Caki2 (cell line): ENCODE results near the gene MBIP. TPM values are rescaled to one million over a fixed set of nuclear protein-coding genes. Genes with fewer than 3 reads are reported as not detected.

Experiments used
- DNase-seq: peaks from one replicate; pipeline ENCODE4 v3.0.0-alpha.2; 2015; ENCODE audit warnings: low read depth
- in situ Hi-C: cut with HindIII; loops from 2 replicates; pipeline ENCODE4 v1.10.0; 2016; ENCODE audit warnings: low sequenced_read_pairs, low pct_unique_long_range_greater_than_20kb, mixed read lengths
- total RNA-seq: library from RNA; depleted of rRNA; stranded (reverse); fragments of >200 nt; shearing (Covaris generic); gene quantifications from 2 replicates; pipeline ENCODE4 v1.2.3, GENCODE V29; 2014; ENCODE audit warnings: low replicate concordance

The MBIP gene
- total RNA-seq, 1 experiment from 2014 or later: 4.4 TPM

- in situ Hi-C loops: no loop called here
- no peak for DNase-seq
These were observed 4.3 kb downstream of the MBIP start for GRCh38 chr14:36316131-36316530.

- DNase-seq: no peak
- in situ Hi-C loops: no loop called here
These were observed 5.1 kb downstream of the MBIP start for GRCh38 chr14:36315159-36315853.

DNA sequence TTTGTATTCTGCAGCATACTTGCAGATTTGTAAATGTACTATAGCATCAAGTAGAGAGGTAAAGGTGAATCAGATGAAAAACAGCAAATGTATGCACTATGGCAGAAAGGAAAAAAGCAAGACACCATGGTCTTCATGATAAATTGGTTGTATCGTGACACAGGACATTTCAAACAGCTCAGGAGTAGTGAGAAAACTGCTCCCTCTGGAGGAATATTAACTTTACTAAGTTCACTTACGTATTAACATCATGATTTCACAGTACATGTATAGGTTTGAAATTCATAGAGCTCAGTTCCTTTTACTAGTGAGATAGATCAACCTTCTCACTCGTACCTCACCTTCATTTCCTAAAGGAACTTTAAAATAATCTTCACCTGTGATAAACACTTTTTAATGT lies 6.5 kb downstream of the MBIP start:
- no peak for DNase-seq
- in situ Hi-C loops: no loop called here

DNA sequence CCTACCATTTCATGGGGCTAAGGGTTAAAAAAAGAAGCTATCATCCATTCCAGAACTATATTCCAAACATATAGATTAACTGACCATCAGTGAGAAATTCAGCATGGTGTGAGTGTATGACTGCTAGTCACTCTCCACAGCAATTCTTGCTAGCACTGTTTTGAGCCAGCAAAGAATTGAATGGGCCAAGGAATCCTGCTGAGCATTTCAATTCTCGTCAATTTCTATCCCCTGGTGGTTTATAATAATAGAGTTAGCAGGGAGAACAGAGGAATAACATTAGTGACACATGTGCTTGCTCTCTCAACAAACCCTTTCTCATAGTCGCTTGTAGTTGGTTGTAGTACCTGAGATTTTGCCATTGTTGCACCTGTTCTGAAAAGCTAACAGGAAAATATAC lies 7.2 kb downstream of the MBIP start:
- DNase-seq: no peak
- in situ Hi-C loops: no loop called here

GRCh38 chr14:36306836-36307235 lies 13.6 kb downstream of the MBIP start:
- in situ Hi-C loops: no loop called here
- DNase-seq: no peak

DNA sequence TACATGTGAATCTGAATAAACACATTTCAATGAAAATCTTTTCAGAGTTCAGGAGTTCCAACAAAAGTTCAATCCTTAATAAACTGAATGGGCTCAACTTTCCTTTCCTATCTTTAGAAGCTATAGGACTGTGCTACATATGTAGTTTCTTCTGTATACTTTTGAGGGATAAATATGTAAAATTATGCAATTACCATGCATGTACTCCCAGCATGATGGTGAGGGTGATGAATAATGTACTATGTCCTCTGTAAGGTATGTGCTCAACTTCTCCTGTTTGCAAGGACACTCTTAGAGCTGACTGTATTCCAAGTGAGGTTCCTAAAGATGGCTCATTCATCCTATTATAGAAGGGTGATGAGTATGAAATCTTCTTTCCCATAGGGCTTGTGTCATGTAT lies 15.5 kb downstream of the MBIP start:
- in situ Hi-C loops: no loop called here
- DNase-seq: no peak

DNA sequence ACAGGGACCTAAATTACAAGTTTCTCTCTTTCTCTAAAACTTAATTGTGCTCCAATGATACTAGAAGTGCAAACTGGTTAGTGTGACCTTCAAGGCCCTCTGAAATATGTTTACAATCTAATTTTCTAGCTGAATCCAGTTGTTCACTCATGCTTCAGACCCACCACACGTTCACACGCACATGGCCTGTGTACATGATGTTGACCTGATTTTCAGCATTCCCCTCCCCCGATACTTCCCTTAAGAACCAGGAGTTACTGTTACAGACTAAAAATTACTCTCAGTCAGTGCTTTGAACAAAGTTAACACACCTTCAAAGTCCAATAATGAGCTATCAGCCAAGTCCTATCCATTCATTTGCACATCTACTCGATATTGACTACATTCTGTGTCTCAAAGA lies 16.5 kb downstream of the MBIP start:
- no peak for DNase-seq
- in situ Hi-C loops: no loop called here

DNA sequence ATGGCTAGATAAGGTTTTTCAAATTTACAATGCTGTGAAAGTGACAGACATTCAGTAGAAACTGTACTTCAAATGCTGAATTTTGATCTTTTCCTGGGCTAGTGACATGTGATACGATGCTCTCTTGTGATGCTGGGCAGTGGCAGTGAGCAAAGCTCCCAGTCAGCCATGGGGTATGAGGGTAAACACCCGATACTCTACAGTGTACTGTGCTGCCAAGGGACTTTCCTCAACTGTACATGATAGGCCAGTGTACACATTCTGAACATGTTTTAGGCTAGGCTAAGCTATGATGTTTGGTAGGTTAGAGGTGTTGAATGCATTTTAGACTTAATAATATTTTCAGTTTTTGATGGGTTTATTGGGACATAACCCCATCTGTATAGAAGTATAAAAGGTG lies 17.6 kb downstream of the MBIP start:
- no peak for DNase-seq
- in situ Hi-C loops: no loop called here

DNA sequence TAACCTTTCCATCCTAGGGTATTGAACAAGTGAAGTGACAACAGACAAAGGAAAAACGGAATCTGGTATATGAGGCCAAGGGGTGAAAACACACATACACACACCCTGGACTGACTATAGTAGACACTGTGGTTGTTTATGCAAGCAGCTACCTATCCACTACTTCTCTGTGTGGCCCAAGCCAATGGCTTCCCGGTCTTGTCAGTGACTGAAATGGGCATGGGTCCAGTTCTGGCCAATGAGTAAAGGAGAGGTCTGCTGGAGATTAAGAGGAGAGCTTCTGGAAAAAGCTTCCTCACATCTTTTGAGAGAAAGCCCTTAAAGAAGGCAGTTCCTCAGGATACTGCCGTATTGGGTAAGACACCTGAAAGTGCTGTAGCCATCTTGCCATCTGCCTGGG lies 19.3 kb downstream of the MBIP start:
- no peak for DNase-seq
- in situ Hi-C loops: no loop called here

GRCh38 chr14:36300337-36300736 lies 20.1 kb downstream of the MBIP start:
- in situ Hi-C loops: no loop called here
- DNase-seq: no peak

GRCh38 chr14:36295642-36296627 lies 24.5 kb downstream of the MBIP start:
- in situ Hi-C loops: no loop called here
- no peak for DNase-seq

DNA sequence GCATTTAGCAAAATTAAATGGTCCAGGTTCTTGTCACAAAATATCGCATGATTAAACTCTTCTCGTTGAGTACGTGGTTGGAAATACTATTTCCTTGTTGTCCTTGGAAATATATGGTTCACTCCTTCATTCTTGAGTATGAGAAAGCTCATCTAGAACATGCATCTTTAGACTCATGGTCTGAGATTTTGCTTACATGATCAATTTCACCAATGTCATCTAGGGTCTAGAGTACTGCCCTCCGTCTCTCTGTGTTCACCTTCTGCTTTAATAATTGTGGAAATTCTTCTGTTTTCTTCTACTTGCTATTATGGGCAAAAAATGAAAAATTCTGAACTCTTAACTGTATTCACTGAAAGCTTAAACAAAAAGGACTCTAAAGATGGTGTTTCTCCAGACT lies 25.9 kb downstream of the MBIP start:
- no peak for DNase-seq
- in situ Hi-C loops: no loop called here

DNA sequence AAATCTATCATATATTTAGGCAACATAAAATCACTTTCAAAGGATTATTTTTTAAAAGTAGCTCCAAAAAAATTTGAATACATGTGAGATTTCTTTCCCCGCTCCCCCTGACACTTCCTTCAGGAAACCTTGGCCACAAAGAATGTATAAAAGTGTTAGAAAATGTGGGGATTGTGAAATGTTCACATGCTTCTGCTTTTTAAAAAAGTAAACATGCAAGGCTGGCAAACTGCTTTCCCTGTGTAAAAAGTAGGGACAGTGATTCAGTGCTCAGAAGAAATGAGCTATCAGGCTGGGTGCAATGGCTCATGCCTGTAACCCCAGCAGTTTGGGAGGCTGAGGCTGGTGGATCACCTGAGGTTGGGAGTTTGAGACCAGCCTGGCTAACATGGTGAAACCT lies 26.6 kb downstream of the MBIP start:
- in situ Hi-C loops: no loop called here
- no peak for DNase-seq

- in situ Hi-C loops: no loop called here
- DNase-seq: no peak
These were observed 30.5 kb downstream of the MBIP start for GRCh38 chr14:36289954-36290353.

GRCh38 chr14:36288496-36288895 lies 31.9 kb downstream of the MBIP start:
- no peak for DNase-seq
- in situ Hi-C loops: no loop called here

DNA sequence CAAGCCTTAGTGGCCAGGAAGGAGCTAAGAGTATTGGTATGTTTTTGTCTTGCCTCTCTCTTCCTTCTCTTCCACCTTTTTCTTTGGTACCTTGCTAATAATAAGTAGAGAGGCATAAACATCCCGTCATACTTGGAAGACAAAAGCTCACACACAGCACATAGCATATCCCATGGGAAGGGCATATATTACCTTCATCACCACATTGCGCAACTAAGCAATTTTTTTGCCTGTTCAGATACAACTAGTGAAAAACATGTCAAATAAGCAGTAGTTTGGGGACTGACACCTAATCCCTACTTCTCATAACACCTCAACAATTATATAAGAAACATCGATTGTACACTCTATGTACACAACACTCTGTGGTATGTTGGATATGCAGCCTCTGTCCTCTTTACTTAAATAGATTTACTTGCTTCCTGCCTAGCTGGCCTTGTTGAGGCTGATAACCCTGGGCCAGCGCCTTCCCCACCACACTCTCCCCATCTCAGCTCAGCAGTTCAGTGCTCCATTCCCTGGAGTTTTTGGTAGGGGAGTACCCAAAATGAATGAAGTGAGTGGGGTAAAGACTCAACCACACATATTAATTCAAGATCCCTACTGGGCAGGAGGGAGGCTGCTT lies 35.4 kb downstream of the MBIP start:
- no peak for DNase-seq
- in situ Hi-C loops: no loop called here

DNA sequence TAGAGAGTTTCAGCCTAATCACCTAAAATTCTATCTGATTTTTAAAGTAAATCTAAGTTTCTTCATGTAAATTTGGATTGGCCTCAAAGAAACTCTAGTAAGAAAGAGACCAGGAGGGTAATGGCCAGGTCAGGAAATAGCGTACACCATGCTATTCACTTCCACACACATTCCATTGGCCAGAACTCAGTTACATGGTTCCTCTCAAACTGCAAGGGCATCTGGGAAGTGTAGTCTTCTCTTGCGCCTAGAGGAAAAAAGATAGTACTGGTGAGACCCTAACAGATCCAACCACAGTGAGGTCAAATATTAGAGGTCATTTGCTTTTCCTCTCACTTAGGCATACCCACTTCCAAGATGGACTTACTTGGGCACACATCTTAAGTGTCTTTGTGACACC lies 39.1 kb downstream of the MBIP start:
- in situ Hi-C loops: no loop called here
- no peak for DNase-seq

GRCh38 chr14:36279306-36280190 lies 40.9 kb downstream of the MBIP start:
- DNase-seq: no peak

More at GRCh38 chr14:36279306-36280190, 40.9 kb downstream of the MBIP start:
- in situ Hi-C loops: no loop called here
